GM23338 (cell line): ENCODE results near the gene DTHD1. TPM values are rescaled to one million over a fixed set of nuclear protein-coding genes. Genes with fewer than 3 reads are reported as not detected.

Experiments used
- ATAC-seq: fragments of 200-7000 bp; cut with Tn5 transposase; 3 replicates; pipeline ENCODE4 v1.9.1; 2020
- DNase-seq: peaks from one replicate; pipeline ENCODE4 v3.0.0-alpha.2; 2015; ENCODE audit warnings: low spot score
- H2AFZ ChIP-seq: fragments of 200-600 bp; sonication (generic); 2 replicates; pipeline ENCODE4 v1.8.0; 2016; ENCODE audit warnings: antibody characterized with exemption, mild to moderate bottlenecking, moderate library complexity
- H3F3A ChIP-seq: fragments of 200-600 bp; sonication (generic); replicated peaks from 2 replicates; pipeline ENCODE4 v1.8.0; 2017; ENCODE audit warnings: antibody characterized with exemption, mixed run types, low read depth
- H3K27ac ChIP-seq: fragments of 200-600 bp; sonication (generic); 2 replicates; pipeline ENCODE4 v1.6.1; 2016; ENCODE audit warnings: low read depth
- H3K27me3 ChIP-seq: fragments of 200-600 bp; sonication (generic); 2 replicates; pipeline ENCODE4 v1.8.0; 2016; ENCODE audit warnings: mild to moderate bottlenecking, mixed run types, moderate library complexity; ENCODE audit not compliant: insufficient read depth
- H3K36me3 ChIP-seq: fragments of 200-600 bp; sonication (generic); 2 replicates; pipeline ENCODE4 v1.8.0; 2016; ENCODE audit warnings: mild to moderate bottlenecking; ENCODE audit not compliant: insufficient read depth
- H3K4me1 ChIP-seq: fragments of 200-600 bp; sonication (generic); 2 replicates; pipeline ENCODE4 v1.8.0; 2016; ENCODE audit warnings: mild to moderate bottlenecking, moderate library complexity; ENCODE audit not compliant: insufficient read depth
- H3K4me2 ChIP-seq: fragments of 200-600 bp; sonication (generic); 2 replicates; pipeline ENCODE4 v1.7.1; 2017; ENCODE audit warnings: mixed run types
- H3K4me3 ChIP-seq: fragments of 200-600 bp; sonication (generic); 2 replicates; pipeline ENCODE4 v1.6.1; 2016; ENCODE audit warnings: mixed run types
- H3K79me2 ChIP-seq: fragments of 200-600 bp; sonication (generic); replicated peaks from 2 replicates; pipeline ENCODE4 v1.8.0; 2017; ENCODE audit warnings: mild to moderate bottlenecking; ENCODE audit not compliant: insufficient read depth
- H3K9me2 ChIP-seq: fragments of 200-600 bp; sonication (generic); 2 replicates; pipeline ENCODE4 v1.8.0; 2017; ENCODE audit not compliant: insufficient read depth
- H4K20me1 ChIP-seq: fragments of 200-600 bp; sonication (generic); replicated peaks from 2 replicates; pipeline ENCODE4 v1.8.0; 2017; ENCODE audit warnings: mild to moderate bottlenecking; ENCODE audit not compliant: insufficient read depth
- H3K27ac Mint-ChIP-seq: 2 replicates; pipeline ENCODE4 v1.8.0; 2020; ENCODE audit warnings: inconsistent platforms, mild to moderate bottlenecking, moderate library complexity, mixed read lengths
- H3K27me3 Mint-ChIP-seq: 3 replicates; pipeline ENCODE4 v1.8.0; 2022; ENCODE audit warnings: low read depth, mild to moderate bottlenecking, moderate library complexity, mixed read lengths, inconsistent platforms; ENCODE audit not compliant: insufficient read depth, poor library complexity
- H3K36me3 Mint-ChIP-seq: 3 replicates; pipeline ENCODE4 v1.8.0; 2021; ENCODE audit warnings: low read depth, mild to moderate bottlenecking, inconsistent platforms, moderate library complexity, mixed read lengths
- H3K4me1 Mint-ChIP-seq: 3 replicates; pipeline ENCODE4 v1.8.0; 2020; ENCODE audit warnings: mild to moderate bottlenecking, inconsistent platforms, mixed read lengths
- H3K4me3 Mint-ChIP-seq: 3 replicates; pipeline ENCODE4 v1.8.0; 2021; ENCODE audit warnings: moderate library complexity, mild to moderate bottlenecking, inconsistent platforms, mixed read lengths
- H3K9me3 Mint-ChIP-seq: 3 replicates; pipeline ENCODE4 v1.8.0; 2020; ENCODE audit warnings: moderate library complexity, mild to moderate bottlenecking, inconsistent platforms, mixed read lengths
- EZH2phosphoT487 ChIP-seq: fragments of 200-600 bp; sonication (generic); IDR thresholded peaks from one replicate; pipeline ENCODE4 v1.8.1; 2018; ENCODE audit warnings: antibody characterized with exemption; ENCODE audit not compliant: unreplicated experiment
- JUNB ChIP-seq: IDR thresholded peaks from one replicate; pipeline ENCODE4 v1.6.1; 2016; ENCODE audit warnings: antibody characterized with exemption; ENCODE audit not compliant: unreplicated experiment
- NANOG ChIP-seq: IDR thresholded peaks from 2 replicates; pipeline ENCODE4 v1.6.1; 2016; ENCODE audit warnings: antibody characterized with exemption, borderline replicate concordance
- POLR2AphosphoS5 ChIP-seq: IDR thresholded peaks from 2 replicates; pipeline ENCODE4 v1.6.1; 2016; ENCODE audit warnings: antibody characterized with exemption, low read depth
- STAT1 ChIP-seq: IDR thresholded peaks from one replicate; pipeline ENCODE4 v1.6.1; 2016; ENCODE audit warnings: antibody characterized with exemption; ENCODE audit not compliant: unreplicated experiment
- ZNF114 ChIP-seq: fragments of 250-450 bp; sonication (Bioruptor Pico); IDR thresholded peaks from 2 replicates; pipeline ENCODE4 v1.5.0; 2020; ENCODE audit warnings: mild to moderate bottlenecking, moderate library complexity
- ZNF331 ChIP-seq: fragments of 250-450 bp; sonication (Bioruptor Pico); IDR thresholded peaks from 2 replicates; pipeline ENCODE4 v1.5.0; 2020; ENCODE audit warnings: low read depth, mild to moderate bottlenecking, moderate library complexity
- polyA plus RNA-seq: library from polyadenylated mRNA; unstranded; fragments of >200 nt; fragmentation: Nextera tagmentation; extraction: Ambion mirVana; gene quantifications from 2 replicates; pipeline ENCODE4 v1.2.1, GENCODE V29; 2016
- total RNA-seq: library from RNA; depleted of rRNA; stranded (reverse); fragments of >200 nt; shearing (Covaris generic); gene quantifications from 2 replicates; pipeline ENCODE4 v1.2.3, GENCODE V29; 2014
- TF ChIP-seq, protein P1 (sequence below), 2 experiments: fragments of 200-600 bp in 1 of 2; sonication (generic) in 1 of 2; conservative IDR thresholded peaks; 2 replicates each; pipeline versions ENCODE4 v1.5.1 to v1.6.1; 2016 to 2017; ENCODE audit warnings: antibody characterized with exemption in 2 of 2, low read depth in 2 of 2, mild to moderate bottlenecking in 2 of 2, moderate library complexity in 1 of 2
- TF ChIP-seq, protein P2 (sequence below): IDR thresholded peaks from 2 replicates; pipeline ENCODE4 v1.6.1; 2016; ENCODE audit warnings: antibody characterized with exemption
- TF ChIP-seq, protein P3 (sequence below): IDR thresholded peaks from one replicate; pipeline ENCODE4 v1.6.1; 2018; ENCODE audit warnings: antibody characterized with exemption; ENCODE audit not compliant: unreplicated experiment

Gene DTHD1
- total and polyA plus RNA-seq, 2 experiments from 2014 or later, result not detected

DNA sequence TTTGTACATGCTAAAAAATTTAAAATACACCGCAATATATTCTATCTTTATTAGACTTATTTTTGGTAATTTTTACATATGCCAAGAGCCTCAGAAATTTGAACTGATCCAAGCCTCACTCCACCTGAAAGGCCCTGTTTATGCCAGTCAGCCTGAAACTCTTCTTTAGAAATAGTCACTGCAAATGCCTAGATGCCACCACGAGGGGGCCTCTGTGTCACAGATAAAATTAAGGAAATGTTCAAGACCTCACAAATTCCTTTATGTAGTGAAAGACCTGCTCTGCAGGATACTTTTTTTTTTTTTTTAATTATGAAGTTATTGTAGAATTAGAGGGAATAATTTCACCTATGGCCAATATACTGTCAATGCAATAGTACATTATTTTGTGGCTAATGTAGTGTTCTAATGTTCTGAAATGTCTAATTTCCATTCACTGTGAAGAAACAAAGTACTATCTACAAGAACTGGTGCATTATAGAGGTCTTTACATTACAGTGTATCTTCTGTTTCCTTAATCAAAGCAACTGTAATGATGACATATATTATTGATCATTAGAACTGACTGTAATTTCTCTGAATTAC, 69.8 kb downstream of the DTHD1 start:
- Histone ChIP-seq H3K27ac (no peak overlapping the region), H3K27me3 (no peaks in the 10 kb centered on the region), H4K20me1 (no peaks in the 10 kb centered on the region), H3K4me2 (no peak overlapping the region), H3K36me3 (no peaks in the 10 kb centered on the region), H3F3A (no peaks in the 10 kb centered on the region), H3K4me3 (no peak overlapping the region), H2AFZ (no peak overlapping the region), H3K79me2 (no peaks in the 10 kb centered on the region), H3K9me2 (no peaks in the 10 kb centered on the region), H3K4me1 (no peaks in the 10 kb centered on the region)
- no peak overlapping the region for H3K27ac Mint-ChIP-seq
- DNase-seq (peak; percentile 74), ATAC-seq (peak; percentile 68)
- H3K36me3 Mint-ChIP-seq, result no peaks in the 10 kb centered on the region
- H3K9me3 Mint-ChIP-seq, result no peaks in the 10 kb centered on the region
- peaks cover 2% of the 10 kb centered on the region for H3K27me3 Mint-ChIP-seq
- H3K4me1 Mint-ChIP-seq, result peaks cover 15% of the 10 kb centered on the region; the same call in 2 of the 3 replicates
- H3K4me3 Mint-ChIP-seq, result no peak overlapping the region
- TF ChIP-seq, protein P1, sequence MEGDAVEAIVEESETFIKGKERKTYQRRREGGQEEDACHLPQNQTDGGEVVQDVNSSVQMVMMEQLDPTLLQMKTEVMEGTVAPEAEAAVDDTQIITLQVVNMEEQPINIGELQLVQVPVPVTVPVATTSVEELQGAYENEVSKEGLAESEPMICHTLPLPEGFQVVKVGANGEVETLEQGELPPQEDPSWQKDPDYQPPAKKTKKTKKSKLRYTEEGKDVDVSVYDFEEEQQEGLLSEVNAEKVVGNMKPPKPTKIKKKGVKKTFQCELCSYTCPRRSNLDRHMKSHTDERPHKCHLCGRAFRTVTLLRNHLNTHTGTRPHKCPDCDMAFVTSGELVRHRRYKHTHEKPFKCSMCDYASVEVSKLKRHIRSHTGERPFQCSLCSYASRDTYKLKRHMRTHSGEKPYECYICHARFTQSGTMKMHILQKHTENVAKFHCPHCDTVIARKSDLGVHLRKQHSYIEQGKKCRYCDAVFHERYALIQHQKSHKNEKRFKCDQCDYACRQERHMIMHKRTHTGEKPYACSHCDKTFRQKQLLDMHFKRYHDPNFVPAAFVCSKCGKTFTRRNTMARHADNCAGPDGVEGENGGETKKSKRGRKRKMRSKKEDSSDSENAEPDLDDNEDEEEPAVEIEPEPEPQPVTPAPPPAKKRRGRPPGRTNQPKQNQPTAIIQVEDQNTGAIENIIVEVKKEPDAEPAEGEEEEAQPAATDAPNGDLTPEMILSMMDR (conservative IDR thresholded peaks at IDR 0.05; ENCODE audit: low read depth in 2 of 2), result peak; percentile 73 to 86
- TF ChIP-seq, protein P2, sequence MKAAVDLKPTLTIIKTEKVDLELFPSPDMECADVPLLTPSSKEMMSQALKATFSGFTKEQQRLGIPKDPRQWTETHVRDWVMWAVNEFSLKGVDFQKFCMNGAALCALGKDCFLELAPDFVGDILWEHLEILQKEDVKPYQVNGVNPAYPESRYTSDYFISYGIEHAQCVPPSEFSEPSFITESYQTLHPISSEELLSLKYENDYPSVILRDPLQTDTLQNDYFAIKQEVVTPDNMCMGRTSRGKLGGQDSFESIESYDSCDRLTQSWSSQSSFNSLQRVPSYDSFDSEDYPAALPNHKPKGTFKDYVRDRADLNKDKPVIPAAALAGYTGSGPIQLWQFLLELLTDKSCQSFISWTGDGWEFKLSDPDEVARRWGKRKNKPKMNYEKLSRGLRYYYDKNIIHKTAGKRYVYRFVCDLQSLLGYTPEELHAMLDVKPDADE, result no peak
- no peak for TF ChIP-seq POLR2AphosphoS5

DNA sequence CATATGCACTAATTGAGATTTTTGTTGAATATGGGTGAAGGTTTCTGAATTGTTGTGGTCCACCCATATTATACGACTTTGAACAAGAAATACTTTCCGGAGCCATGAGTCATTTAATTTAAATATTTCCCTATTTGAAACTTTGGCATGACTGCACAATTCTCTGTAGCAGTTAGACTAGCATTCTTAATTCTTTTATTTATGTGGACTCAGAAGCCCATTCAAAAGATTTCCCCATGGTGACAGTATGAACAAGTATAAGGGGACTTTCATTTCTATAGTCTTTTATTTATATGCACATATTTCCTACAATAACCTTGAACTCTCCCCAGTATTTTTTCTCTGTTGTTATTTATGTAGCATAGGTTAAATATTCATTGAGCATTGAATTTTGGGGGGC, 72.6 kb downstream of the DTHD1 start:
- Histone ChIP-seq H3K9me2 (no peaks in the 10 kb centered on the region), H3K79me2 (no peaks in the 10 kb centered on the region), H3K4me3 (no peak overlapping the region), H3K27ac (no peak overlapping the region), H3K4me2 (no peak overlapping the region), H3K27me3 (no peaks in the 10 kb centered on the region), H3F3A (no peaks in the 10 kb centered on the region), H3K4me1 (no peaks in the 10 kb centered on the region), H3K36me3 (no peaks in the 10 kb centered on the region), H4K20me1 (no peaks in the 10 kb centered on the region), H2AFZ (no peak overlapping the region)
- no peak for DNase-seq
- H3K9me3 Mint-ChIP-seq, result no peaks in the 10 kb centered on the region
- no peak overlapping the region for H3K27ac Mint-ChIP-seq
- no peak for ATAC-seq
- peaks cover 15% of the 10 kb centered on the region; the same call in 2 of the 3 replicates for H3K4me1 Mint-ChIP-seq
- peaks cover 2% of the 10 kb centered on the region for H3K27me3 Mint-ChIP-seq
- H3K4me3 Mint-ChIP-seq, result no peak overlapping the region
- no peaks in the 10 kb centered on the region for H3K36me3 Mint-ChIP-seq
- TF ChIP-seq ZNF331 (CRISPR knock-in tag) (no peak), ZNF114 (CRISPR knock-in tag) (no peak), NANOG (no peak), JUNB (no peak), STAT1 (no peak), EZH2phosphoT487 (no peak)
- TF ChIP-seq, protein P1 (conservative IDR thresholded peaks at IDR 0.05; ENCODE audit: low read depth in 2 of 2), result no peak
- TF ChIP-seq, protein P3, sequence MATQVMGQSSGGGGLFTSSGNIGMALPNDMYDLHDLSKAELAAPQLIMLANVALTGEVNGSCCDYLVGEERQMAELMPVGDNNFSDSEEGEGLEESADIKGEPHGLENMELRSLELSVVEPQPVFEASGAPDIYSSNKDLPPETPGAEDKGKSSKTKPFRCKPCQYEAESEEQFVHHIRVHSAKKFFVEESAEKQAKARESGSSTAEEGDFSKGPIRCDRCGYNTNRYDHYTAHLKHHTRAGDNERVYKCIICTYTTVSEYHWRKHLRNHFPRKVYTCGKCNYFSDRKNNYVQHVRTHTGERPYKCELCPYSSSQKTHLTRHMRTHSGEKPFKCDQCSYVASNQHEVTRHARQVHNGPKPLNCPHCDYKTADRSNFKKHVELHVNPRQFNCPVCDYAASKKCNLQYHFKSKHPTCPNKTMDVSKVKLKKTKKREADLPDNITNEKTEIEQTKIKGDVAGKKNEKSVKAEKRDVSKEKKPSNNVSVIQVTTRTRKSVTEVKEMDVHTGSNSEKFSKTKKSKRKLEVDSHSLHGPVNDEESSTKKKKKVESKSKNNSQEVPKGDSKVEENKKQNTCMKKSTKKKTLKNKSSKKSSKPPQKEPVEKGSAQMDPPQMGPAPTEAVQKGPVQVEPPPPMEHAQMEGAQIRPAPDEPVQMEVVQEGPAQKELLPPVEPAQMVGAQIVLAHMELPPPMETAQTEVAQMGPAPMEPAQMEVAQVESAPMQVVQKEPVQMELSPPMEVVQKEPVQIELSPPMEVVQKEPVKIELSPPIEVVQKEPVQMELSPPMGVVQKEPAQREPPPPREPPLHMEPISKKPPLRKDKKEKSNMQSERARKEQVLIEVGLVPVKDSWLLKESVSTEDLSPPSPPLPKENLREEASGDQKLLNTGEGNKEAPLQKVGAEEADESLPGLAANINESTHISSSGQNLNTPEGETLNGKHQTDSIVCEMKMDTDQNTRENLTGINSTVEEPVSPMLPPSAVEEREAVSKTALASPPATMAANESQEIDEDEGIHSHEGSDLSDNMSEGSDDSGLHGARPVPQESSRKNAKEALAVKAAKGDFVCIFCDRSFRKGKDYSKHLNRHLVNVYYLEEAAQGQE, result no peak
- TF ChIP-seq, protein P2, result no peak
